SK-N-MC (cell line): ENCODE data around the gene RGS6.

ENCODE experiments used
- EZH2 ChIP-seq: fragments of 200-600 bp; sonication (generic); IDR thresholded peaks from one replicate; pipeline ENCODE4 v1.6.1; 2017; ENCODE audit warnings: antibody characterized with exemption
- FOXP2 ChIP-seq: optimal IDR thresholded peaks from 2 replicates; pipeline ENCODE3; 2011; ENCODE audit warnings: mild to moderate bottlenecking, moderate library complexity; ENCODE audit not compliant: insufficient read depth; ENCODE audit errors: extremely low read length, control extremely low read depth
- POLR2AphosphoS5 ChIP-seq: IDR thresholded peaks from 2 replicates; pipeline ENCODE4 v1.6.1; 2012; ENCODE audit warnings: mild to moderate bottlenecking, low read depth, low read length, borderline replicate concordance

DNA sequence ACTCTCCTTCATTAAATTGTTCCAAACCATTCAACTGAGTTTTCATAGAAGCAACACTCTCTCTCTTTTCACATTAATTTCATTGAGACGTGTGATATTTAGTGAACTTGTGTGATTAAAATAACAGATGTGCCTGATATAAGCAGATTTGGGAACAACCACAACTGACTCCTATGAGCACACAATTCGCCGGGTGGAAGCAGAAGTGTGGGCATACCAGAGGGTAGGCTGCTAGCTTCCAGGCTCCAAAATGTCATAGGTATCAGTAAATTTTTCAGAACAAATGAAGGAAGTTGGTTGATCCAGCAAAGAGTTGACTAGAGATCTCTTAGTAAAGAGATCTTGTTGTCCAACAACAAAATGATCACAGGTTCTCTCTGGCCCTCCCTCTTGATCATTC lies 532.0 kb downstream of the RGS6 start:
- no peak for TF ChIP-seq EZH2
- TF ChIP-seq POLR2AphosphoS5: no peak
- no peak for TF ChIP-seq FOXP2
